ENCODE results near the gene CHST10. TPM values are rescaled to one million over a fixed set of nuclear protein-coding genes. Genes with fewer than 3 reads are reported as not detected.

Gene CHST10
- total RNA-seq, 1 experiment from 2014 or later: 22.6 TPM

- H3K9ac ChIP-seq (ENCODE audit: low read length): no peak overlapping the region
- no peaks in the 10 kb centered on the region for H3K27me3 ChIP-seq (ENCODE audit: low read length)
- peaks cover 25% of the 10 kb centered on the region for H3K4me1 ChIP-seq (ENCODE audit: low read length)
- H2AFZ ChIP-seq (ENCODE audit: low read length): no peak overlapping the region
- peaks cover 10% of the 10 kb centered on the region; the same call in 1 of the 2 replicates for H3K36me3 ChIP-seq (ENCODE audit: insufficient read depth, low read length)
- H3K79me2 ChIP-seq (ENCODE audit: low read length): peaks cover 90% of the 10 kb centered on the region
- H3K4me3 ChIP-seq (ENCODE audit: low read length): no peak overlapping the region
- no peaks in the 10 kb centered on the region for H3K9me3 ChIP-seq (ENCODE audit: low read length)
- no peak overlapping the region for H3K4me2 ChIP-seq (ENCODE audit: low read depth, low read length, poor library complexity, severe bottlenecking)
- no peak overlapping the region for H3K27ac ChIP-seq (ENCODE audit: low read length)
- no peaks in the 10 kb centered on the region for H3K9me2 ChIP-seq (replicated peaks; ENCODE audit: insufficient read depth, low read length)
- H4K20me1 ChIP-seq (ENCODE audit: insufficient read depth, low read depth, low read length): no peaks in the 10 kb centered on the region
- no peak for DNase-seq
Observed at GRCh38 chr2:100411841-100412292, 5.6 kb downstream of the CHST10 start.

DNA sequence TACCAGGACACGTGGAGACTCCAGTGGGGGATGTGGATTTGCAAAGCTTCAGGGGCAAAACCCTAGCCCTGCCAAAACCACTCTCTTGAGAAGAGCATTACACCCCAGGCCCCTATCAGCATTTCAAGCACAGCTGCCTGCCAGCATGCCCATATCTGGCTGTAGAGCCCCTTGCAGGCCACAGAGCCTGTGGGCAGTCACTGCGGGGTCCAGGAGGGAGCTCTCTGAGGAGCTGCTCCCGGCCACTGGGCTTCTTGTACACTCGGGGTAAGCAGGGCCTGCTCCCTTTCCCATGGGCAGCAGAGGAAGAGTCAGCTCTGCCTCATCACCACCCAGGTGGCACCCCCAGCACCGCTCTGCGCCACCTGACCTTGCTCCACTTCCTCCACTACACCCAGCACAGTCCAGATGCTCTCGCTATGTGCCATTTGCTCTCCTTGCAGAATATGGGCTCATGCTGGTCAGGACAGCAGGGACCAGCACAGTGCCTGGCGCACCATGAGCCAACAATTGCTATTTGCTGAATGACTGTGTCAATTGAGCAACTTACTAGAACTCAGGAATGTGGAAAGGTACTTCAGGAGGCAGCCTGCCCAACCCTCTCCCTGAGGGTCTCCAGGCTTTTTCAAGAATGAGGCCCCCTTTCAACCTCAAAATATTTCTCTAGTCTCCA is 7.4 kb downstream of the CHST10 start:
- no peaks in the 10 kb centered on the region for H3K9me3 ChIP-seq (ENCODE audit: low read length)
- no peak overlapping the region for H2AFZ ChIP-seq (ENCODE audit: low read length)
- no peak overlapping the region for H3K27ac ChIP-seq (ENCODE audit: low read length)
- H3K4me2 ChIP-seq (ENCODE audit: low read depth, low read length, poor library complexity, severe bottlenecking): no peak overlapping the region
- no peaks in the 10 kb centered on the region for H3K27me3 ChIP-seq (ENCODE audit: low read length)
- H3K9ac ChIP-seq (ENCODE audit: low read length): no peak overlapping the region
- no peaks in the 10 kb centered on the region for H4K20me1 ChIP-seq (ENCODE audit: insufficient read depth, low read depth, low read length)
- DNase-seq: no peak
- H3K36me3 ChIP-seq (ENCODE audit: insufficient read depth, low read length): peaks cover 10% of the 10 kb centered on the region; the same call in 1 of the 2 replicates
- H3K4me3 ChIP-seq (ENCODE audit: low read length): no peak overlapping the region
- H3K79me2 ChIP-seq (ENCODE audit: low read length): peaks cover 73% of the 10 kb centered on the region
- H3K4me1 ChIP-seq (ENCODE audit: low read length): peaks cover 8% of the 10 kb centered on the region
- no peaks in the 10 kb centered on the region for H3K9me2 ChIP-seq (replicated peaks; ENCODE audit: insufficient read depth, low read length)

DNA sequence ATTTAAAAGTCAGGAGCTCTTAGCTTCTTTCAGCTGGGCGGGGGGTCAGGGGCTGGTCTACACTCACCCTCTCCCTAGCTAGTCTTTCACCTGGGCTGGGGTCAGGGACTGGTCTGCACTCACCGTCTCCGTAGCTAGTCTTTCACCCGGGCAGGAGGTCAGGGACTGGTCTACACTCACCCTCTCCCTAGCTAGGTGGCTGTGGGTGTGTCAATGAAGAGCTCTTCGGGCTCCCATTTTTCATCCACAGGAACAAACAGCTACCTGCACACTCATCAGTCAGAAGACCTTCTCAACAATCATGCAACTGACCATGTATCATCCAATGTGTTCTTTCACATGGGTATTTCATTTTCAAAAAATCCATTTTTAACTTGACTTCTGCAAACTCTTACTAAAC is 8.0 kb downstream of the CHST10 start:
- no peaks in the 10 kb centered on the region for H3K9me2 ChIP-seq (replicated peaks; ENCODE audit: insufficient read depth, low read length)
- no peaks in the 10 kb centered on the region for H4K20me1 ChIP-seq (ENCODE audit: insufficient read depth, low read depth, low read length)
- no peak overlapping the region for H3K27ac ChIP-seq (ENCODE audit: low read length)
- H3K27me3 ChIP-seq (ENCODE audit: low read length): no peaks in the 10 kb centered on the region
- no peak overlapping the region for H3K9ac ChIP-seq (ENCODE audit: low read length)
- H3K4me3 ChIP-seq (ENCODE audit: low read length): no peak overlapping the region
- peaks cover 67% of the 10 kb centered on the region for H3K79me2 ChIP-seq (ENCODE audit: low read length)
- H3K36me3 ChIP-seq (ENCODE audit: insufficient read depth, low read length): peaks cover 9% of the 10 kb centered on the region; the same call in 1 of the 2 replicates
- H3K4me1 ChIP-seq (ENCODE audit: low read length): peaks cover 2% of the 10 kb centered on the region
- DNase-seq: no peak
- no peak overlapping the region for H3K4me2 ChIP-seq (ENCODE audit: low read depth, low read length, poor library complexity, severe bottlenecking)
- no peak overlapping the region for H2AFZ ChIP-seq (ENCODE audit: low read length)
- no peaks in the 10 kb centered on the region for H3K9me3 ChIP-seq (ENCODE audit: low read length)

- Histone ChIP-seq H2AFZ (ENCODE audit: low read length) (no peak overlapping the region), H3K4me2 (ENCODE audit: low read depth, low read length, poor library complexity, severe bottlenecking) (no peak overlapping the region), H3K9me2 (replicated peaks; ENCODE audit: insufficient read depth, low read length) (no peaks in the 10 kb centered on the region), H3K36me3 (ENCODE audit: insufficient read depth, low read length) (peaks cover 4% of the 10 kb centered on the region; the same call in 1 of the 2 replicates), H3K9me3 (ENCODE audit: low read length) (no peaks in the 10 kb centered on the region), H3K9ac (ENCODE audit: low read length) (no peak overlapping the region), H3K27ac (ENCODE audit: low read length) (no peak overlapping the region), H3K4me1 (ENCODE audit: low read length) (no peaks in the 10 kb centered on the region), H3K4me3 (ENCODE audit: low read length) (no peak overlapping the region), H3K79me2 (ENCODE audit: low read length) (peaks cover 62% of the 10 kb centered on the region), H4K20me1 (ENCODE audit: insufficient read depth, low read depth, low read length) (no peaks in the 10 kb centered on the region), H3K27me3 (ENCODE audit: low read length) (no peaks in the 10 kb centered on the region)
- DNase-seq: no peak
Observed at GRCh38 chr2:100408941-100409340, 8.5 kb downstream of the CHST10 start.

- no peaks in the 10 kb centered on the region; the same call in 1 of the 2 replicates for H3K36me3 ChIP-seq (ENCODE audit: insufficient read depth, low read length)
- no peak overlapping the region for H2AFZ ChIP-seq (ENCODE audit: low read length)
- H3K4me3 ChIP-seq (ENCODE audit: low read length): no peak overlapping the region
- H3K79me2 ChIP-seq (ENCODE audit: low read length): peaks cover 54% of the 10 kb centered on the region
- H3K27me3 ChIP-seq (ENCODE audit: low read length): no peaks in the 10 kb centered on the region
- H3K9ac ChIP-seq (ENCODE audit: low read length): no peak overlapping the region
- H3K4me2 ChIP-seq (ENCODE audit: low read depth, low read length, poor library complexity, severe bottlenecking): no peak overlapping the region
- no peaks in the 10 kb centered on the region for H3K9me2 ChIP-seq (replicated peaks; ENCODE audit: insufficient read depth, low read length)
- DNase-seq: no peak
- H4K20me1 ChIP-seq (ENCODE audit: insufficient read depth, low read depth, low read length): no peaks in the 10 kb centered on the region
- no peaks in the 10 kb centered on the region for H3K9me3 ChIP-seq (ENCODE audit: low read length)
- no peak overlapping the region for H3K27ac ChIP-seq (ENCODE audit: low read length)
- no peaks in the 10 kb centered on the region for H3K4me1 ChIP-seq (ENCODE audit: low read length)
Observed at GRCh38 chr2:100408104-100408503, 9.4 kb downstream of the CHST10 start.

DNA sequence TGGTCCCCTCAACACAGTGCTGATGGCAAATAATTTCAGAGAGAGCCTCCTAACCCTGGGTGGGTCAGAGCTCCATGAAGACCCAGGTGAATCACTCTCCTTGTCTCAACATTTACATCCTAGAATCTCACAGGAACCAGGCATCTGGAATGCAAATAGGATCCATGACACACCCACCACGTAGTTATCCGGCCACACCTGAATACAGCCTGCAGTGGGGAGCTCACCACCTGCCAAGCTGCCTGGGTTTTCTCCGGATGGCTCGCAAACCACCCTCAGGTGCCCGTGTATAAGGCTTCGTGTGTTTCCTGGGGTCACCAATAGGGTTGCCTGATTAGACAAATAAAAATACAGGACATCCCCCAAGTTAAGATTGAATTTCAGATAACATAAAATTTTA is 9.9 kb downstream of the CHST10 start:
- H4K20me1 ChIP-seq (ENCODE audit: insufficient read depth, low read depth, low read length): no peaks in the 10 kb centered on the region
- no peak overlapping the region for H3K27ac ChIP-seq (ENCODE audit: low read length)
- H3K27me3 ChIP-seq (ENCODE audit: low read length): no peaks in the 10 kb centered on the region
- H3K79me2 ChIP-seq (ENCODE audit: low read length): peaks cover 48% of the 10 kb centered on the region
- H2AFZ ChIP-seq (ENCODE audit: low read length): no peak overlapping the region
- no peak overlapping the region for H3K9ac ChIP-seq (ENCODE audit: low read length)
- no peak overlapping the region for H3K4me2 ChIP-seq (ENCODE audit: low read depth, low read length, poor library complexity, severe bottlenecking)
- H3K4me1 ChIP-seq (ENCODE audit: low read length): no peaks in the 10 kb centered on the region
- no peaks in the 10 kb centered on the region for H3K9me2 ChIP-seq (replicated peaks; ENCODE audit: insufficient read depth, low read length)
- no peaks in the 10 kb centered on the region for H3K9me3 ChIP-seq (ENCODE audit: low read length)
- DNase-seq: no peak
- H3K4me3 ChIP-seq (ENCODE audit: low read length): no peak overlapping the region
- H3K36me3 ChIP-seq (ENCODE audit: insufficient read depth, low read length): no peaks in the 10 kb centered on the region; the same call in 1 of the 2 replicates

DNA sequence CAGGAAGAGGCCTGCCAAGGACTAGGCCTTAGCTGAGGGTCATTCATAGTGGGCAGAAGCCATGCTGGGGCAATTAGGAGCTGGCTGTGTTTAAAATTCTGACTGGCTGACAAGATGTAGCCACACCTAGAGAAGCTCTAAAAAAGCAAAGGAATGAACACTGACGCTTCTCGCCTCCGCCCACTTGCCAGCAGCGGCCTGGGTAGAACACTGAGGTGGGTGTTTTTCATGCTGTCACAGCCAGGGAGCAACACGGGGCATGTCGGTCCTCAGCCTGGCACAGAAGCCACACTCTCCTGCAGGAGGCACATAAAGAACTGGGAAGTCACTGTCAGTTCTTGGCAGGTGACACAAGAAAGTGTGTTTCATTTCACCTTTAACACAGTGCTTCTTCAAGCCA is 10.4 kb downstream of the CHST10 start:
- Histone ChIP-seq H3K9ac (ENCODE audit: low read length) (no peak overlapping the region), H3K4me3 (ENCODE audit: low read length) (no peak overlapping the region), H3K36me3 (ENCODE audit: insufficient read depth, low read length) (no peaks in the 10 kb centered on the region; the same call in 1 of the 2 replicates), H2AFZ (ENCODE audit: low read length) (no peak overlapping the region), H3K4me2 (ENCODE audit: low read depth, low read length, poor library complexity, severe bottlenecking) (no peak overlapping the region), H3K9me3 (ENCODE audit: low read length) (no peaks in the 10 kb centered on the region), H3K27me3 (ENCODE audit: low read length) (no peaks in the 10 kb centered on the region), H4K20me1 (ENCODE audit: insufficient read depth, low read depth, low read length) (no peaks in the 10 kb centered on the region), H3K9me2 (replicated peaks; ENCODE audit: insufficient read depth, low read length) (no peaks in the 10 kb centered on the region), H3K79me2 (ENCODE audit: low read length) (peaks cover 44% of the 10 kb centered on the region), H3K27ac (ENCODE audit: low read length) (no peak overlapping the region), H3K4me1 (ENCODE audit: low read length) (no peaks in the 10 kb centered on the region)
- no peak for DNase-seq

GRCh38 chr2:100406120-100406508 is 11.4 kb downstream of the CHST10 start:
- H3K4me1 ChIP-seq (ENCODE audit: low read length): no peaks in the 10 kb centered on the region
- H3K9me2 ChIP-seq (replicated peaks; ENCODE audit: insufficient read depth, low read length): no peaks in the 10 kb centered on the region
- no peak overlapping the region for H3K27ac ChIP-seq (ENCODE audit: low read length)
- H3K9me3 ChIP-seq (ENCODE audit: low read length): no peaks in the 10 kb centered on the region
- no peak overlapping the region for H3K9ac ChIP-seq (ENCODE audit: low read length)
- peaks cover 34% of the 10 kb centered on the region for H3K79me2 ChIP-seq (ENCODE audit: low read length)
- H3K4me2 ChIP-seq (ENCODE audit: low read depth, low read length, poor library complexity, severe bottlenecking): no peak overlapping the region
- no peaks in the 10 kb centered on the region for H4K20me1 ChIP-seq (ENCODE audit: insufficient read depth, low read depth, low read length)
- H3K27me3 ChIP-seq (ENCODE audit: low read length): no peaks in the 10 kb centered on the region
- H3K36me3 ChIP-seq (ENCODE audit: insufficient read depth, low read length): no peaks in the 10 kb centered on the region; the same call in 1 of the 2 replicates
- no peak for DNase-seq
- H3K4me3 ChIP-seq (ENCODE audit: low read length): no peak overlapping the region
- H2AFZ ChIP-seq (ENCODE audit: low read length): no peak overlapping the region
